Stromal cell of bone marrow (primary cell): ENCODE data around the gene OR6N1.

ENCODE experiments used
- DNase-seq: peaks from one replicate; pipeline ENCODE4 v3.0.0-alpha.2; 2012; ENCODE audit warnings: low read depth

The OR6N1 gene, protein sequence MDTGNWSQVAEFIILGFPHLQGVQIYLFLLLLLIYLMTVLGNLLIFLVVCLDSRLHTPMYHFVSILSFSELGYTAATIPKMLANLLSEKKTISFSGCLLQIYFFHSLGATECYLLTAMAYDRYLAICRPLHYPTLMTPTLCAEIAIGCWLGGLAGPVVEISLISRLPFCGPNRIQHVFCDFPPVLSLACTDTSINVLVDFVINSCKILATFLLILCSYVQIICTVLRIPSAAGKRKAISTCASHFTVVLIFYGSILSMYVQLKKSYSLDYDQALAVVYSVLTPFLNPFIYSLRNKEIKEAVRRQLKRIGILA

DNA sequence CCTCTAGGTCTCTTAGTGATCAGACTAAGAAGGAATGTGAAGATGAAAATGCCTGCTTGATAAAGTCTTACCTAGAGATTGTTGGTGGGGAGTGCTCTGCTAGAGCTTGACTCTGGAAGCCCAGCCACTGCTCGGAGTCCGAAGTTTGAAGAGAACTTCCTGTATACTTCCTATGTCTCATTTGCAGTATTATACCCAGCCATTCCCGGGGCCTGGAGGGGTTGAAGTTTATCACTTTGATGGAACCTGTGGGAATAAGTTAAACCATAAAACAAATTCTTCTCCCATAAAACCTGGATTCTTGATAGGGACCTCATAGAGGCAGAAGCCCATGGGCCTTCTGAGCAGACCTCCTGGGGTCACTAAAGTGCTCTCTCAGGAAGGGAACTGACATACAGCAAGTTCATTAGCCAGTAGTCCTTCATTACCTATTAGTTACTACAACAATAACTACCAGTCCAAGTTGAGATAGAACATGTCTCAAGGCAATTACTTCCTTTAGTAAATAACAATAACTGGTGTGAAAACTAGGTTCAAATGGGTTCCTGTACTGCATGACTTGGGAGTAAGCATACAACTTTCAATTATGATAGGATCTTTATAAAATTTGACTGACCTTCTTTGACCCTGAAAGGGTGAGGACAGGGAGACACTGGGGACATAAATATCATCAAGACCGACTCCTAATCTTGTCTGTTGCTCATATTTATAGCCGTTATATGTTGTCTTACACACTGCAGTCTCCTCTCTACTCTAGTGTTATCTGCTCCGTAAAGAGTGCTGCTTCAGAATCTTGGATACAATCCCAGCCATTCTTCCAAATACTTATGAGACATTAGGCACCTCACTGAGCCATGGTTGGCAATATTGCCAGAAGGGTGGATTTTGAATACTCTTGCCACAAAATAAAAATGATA lies at the start of gene OR6N1:
TSS of gene OR6N1 (minus strand) at position 246 of the 917 bp plus-strand sequence. CDS start 5,513 bp downstream, outside the sequence.
- DNase-seq: no peak

DNA sequence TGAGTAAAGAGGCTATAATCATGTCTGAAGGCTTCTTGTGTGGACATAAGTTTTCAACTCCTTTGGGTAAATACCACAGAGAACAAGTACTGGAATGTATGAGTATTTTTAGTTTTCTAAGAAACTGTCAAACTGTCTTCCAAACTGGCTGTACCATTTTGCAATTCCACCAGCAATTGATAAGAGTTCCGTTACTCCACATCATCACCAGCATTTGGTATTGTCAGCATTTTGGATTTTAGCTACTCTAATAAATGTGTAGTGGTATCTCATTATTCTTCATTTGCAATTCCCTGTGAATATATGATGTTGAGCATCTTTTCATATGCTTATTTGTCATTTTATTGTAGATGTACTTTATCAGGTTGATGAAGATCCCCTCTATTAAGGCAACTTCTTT lies 49.7 kb upstream of the OR6N1 start:
- no peak for DNase-seq

DNA sequence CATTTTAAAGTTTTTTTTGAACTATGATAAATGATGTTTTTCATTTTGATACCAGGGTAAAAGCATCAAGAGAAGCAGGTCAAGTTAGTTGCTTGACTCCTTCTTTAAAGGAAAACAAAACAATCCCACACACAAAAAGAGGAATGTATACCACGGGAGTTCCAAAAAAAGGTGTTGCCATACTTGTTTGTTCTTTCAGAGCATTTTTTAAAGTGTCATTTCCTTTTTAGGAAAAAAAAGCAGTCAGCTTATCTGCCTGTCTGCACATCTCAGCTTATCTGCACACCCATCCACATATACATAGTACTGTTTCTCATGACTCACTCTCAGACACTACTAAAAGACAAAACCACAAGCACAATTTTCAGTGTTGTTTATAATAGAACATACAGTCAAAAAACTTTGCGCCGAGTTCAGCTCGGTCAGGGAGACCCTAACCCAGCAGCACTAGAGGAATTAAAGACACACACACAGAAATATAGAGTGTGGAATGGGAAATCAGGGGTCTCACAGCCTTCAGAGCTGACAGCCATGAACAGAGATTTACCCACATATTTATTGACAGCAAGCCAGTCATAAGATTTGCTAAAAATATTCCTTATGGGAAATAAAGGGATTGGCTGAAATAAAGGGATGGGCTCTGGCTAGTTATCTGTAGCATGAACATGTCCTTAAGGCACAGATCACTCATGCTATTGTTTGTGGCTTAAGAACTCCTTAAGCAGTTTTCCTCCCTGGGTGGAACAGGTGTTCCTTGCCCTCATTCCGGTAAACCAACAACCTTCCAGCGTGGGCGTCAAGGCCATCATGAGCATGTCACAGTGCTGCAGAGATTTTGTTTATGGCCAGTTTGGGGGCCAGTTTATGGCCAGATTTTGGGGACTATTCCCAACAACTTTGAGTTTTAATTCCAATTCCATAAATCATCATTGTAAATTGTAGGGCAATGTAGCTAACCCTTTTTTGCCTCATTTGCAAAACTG lies 47.8 kb upstream of the OR6N1 start:
- DNase-seq: no peak

DNA sequence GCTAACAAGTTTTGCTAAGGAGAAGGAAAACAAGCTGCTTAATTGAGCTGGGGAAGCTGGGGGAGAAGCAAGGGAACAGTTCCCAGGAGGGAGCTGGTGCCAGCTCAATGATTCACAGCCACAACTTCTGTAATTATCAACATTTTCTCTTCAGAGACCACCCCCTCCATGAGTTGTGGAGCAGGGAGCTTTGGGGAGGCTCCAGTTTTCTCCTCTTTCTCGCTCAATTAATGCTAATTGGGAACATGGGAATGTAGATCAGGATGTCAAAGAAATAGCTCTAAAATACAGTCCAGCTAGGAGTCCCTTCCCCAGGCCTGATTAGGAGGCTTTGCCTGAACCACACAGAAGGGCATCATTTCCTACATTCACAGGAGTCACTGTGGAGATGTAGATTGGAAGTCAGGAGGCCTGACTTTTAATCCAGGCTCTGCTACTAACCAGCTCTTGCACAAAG lies 47.0 kb upstream of the OR6N1 start:
- no peak for DNase-seq

DNA sequence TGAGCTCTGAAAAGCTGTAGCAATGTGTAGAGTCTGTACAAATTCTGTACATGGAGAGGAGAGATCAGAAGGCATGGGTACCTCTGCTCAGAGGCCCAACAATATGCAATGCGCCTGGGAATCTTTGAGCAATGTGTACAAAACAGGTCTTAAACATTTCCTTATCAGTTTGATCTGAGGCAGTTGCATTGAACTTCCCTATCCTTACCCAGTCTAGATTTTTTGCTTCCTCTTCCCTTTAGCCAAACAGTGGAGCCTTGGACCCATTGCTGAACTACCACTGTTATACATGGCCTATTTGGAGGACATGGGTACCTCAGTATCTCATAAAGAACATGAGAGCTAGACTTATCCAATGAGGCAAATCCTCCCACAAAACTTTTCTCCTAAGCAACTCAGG lies 46.6 kb upstream of the OR6N1 start:
- DNase-seq: no peak

DNA sequence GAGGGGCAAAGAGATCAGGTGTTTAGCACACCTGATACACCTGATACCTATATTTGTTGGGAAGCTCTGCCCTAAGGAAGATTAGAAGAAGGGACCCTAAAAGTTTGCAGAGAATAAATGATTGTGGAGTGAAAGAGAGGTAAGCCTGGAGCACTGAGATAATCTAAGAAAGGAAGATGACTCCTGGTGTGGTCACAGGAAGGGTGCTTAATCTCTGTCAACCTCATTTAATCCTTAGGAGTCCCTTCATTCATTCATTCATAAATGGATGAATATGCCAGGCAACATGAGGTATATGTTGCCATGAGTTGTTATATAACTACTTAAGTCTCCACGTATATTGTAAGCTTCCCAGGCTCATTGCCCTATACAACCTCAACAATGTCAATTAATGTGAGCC lies 43.0 kb upstream of the OR6N1 start:
- DNase-seq: no peak

DNA sequence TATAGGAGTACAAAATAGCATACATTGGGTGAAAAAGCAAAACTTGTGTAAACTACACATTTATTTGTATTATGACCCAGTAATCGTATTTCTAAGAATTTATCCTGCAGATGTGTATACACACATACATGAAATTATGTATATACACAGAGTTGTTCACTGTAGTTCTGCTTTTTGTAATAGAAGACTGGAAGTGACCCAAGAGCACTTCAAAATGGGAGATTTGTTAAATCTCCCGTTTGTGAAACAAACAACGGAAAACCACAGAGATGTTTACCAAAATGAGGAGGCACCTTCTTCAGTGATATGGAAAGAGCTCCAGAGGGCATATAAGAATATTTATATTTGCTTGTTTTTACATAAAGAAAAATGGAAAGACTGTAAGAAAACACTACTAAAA lies 41.2 kb upstream of the OR6N1 start:
- DNase-seq: no peak

DNA sequence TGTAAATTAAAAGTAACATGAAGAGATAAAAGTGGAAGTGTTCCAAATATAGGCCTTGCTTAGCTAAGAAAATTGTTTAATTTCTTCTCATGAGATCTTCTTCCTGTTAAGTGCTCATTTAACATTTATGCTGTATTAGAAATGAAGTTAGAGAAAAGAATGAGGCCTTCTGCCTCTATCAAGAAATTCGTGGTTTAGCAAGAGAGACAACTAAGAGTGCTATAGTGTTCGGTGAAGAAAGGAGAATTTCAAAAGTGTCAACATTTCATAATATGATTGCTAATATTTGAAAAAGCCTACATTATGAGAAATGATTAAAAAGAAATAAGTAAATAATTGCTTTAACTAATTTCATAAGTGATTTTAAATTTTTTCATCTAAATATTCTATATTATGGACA lies 40.3 kb upstream of the OR6N1 start:
- DNase-seq: no peak

DNA sequence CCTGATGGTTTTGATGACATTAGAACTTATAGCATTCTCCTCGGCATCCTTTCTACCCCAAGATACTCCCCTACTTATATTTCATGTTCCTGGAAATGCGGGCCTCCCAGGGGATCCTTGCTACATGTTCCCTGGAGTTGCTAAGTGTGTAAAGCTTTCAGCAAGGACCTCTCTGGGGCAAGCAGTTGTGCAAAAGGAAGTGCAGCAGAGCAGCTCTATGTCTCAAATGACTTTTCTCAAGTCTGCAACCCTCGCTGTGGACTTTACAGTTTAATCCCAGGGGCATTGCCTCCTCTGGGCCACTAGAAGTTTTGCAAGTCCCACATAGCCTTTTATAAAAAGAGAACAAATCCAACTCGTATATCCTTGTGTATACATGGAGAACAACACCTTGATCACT lies 38.3 kb upstream of the OR6N1 start:
- DNase-seq: no peak

DNA sequence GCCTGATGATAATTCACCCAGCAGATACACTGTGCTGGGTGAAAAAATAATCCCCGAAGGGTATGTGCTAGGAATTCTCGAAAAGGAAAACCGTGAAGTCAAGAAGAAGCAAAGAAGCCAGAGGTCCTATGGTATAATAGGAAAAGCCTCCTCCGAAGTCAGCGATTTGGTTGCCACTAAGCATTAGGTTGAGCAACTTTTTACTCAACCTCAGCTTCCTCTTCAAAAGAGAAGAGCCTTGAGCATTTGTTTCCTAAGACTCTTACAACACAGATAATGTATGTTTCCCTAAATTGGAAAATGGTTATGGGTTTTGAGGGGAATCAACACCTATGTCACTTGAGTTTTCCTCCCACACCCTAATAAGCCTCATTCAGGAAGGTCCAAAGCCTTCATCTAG lies 37.9 kb upstream of the OR6N1 start:
- DNase-seq: no peak

DNA sequence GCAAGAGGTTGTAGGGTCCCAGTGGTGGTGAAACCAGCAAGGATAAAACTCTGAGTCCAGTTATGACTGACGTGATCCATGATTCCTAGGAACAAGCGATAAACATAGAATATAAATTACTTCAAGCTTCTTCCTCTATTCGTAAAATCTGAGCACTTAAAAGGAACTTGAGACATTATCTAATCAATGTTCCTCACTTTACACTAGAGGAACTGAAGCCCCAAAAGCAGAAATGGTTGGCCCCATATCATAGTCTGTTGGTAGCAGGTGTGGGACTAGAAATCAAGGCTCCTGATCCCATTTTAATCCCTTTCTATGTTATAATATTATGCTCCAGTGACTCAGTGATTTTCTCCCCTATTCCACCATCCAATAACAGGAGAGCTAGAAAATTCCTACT lies 37.3 kb upstream of the OR6N1 start:
- DNase-seq: no peak

DNA sequence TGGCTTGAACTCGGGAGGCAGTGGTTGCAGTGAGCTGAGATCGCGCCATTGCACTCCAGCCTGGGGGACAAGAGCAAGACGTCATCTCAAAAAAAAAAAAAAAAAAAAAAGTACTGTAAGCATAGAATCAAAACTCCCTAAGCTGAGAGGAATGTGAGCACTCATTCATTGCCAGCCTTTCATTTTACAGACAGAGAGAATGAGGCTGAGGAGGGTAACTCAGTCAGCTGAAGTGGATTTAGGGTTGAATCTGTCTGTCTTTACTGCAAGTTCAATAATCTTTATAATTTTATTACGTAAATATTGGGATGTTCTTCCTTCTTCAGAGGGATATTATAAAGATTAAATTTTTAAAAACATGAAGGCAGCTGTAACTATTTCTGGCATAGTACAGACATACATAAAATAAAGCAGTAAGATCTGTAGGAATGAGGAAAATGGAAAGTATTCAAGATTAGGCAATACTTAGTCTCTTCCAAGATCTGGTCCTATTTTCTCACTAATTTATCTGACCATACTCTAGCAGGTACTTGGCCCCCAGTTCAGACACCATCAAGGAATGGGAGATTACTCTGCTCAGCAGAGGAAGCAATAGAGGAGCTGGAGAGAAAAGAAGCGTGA lies 35.0 kb upstream of the OR6N1 start:
- no peak for DNase-seq

DNA sequence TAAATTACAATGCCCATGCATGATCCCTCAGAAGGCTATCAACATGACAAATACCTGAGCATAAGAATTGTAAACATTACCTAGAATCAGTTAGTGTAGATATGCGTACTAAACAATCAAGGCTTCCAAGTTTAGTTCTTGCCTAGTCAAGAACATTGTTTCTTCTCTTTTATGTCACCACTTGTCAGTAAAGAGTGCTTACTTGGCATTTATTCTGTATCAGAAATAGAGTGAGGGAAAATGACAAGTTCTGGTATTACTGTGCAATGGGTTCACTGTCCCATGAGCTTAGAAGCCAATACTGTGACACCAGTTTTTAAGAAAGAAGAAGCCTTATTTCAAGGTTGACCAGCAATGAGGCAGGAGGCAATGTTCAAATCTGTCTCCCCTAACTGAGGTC lies 31.7 kb upstream of the OR6N1 start:
- DNase-seq: no peak

DNA sequence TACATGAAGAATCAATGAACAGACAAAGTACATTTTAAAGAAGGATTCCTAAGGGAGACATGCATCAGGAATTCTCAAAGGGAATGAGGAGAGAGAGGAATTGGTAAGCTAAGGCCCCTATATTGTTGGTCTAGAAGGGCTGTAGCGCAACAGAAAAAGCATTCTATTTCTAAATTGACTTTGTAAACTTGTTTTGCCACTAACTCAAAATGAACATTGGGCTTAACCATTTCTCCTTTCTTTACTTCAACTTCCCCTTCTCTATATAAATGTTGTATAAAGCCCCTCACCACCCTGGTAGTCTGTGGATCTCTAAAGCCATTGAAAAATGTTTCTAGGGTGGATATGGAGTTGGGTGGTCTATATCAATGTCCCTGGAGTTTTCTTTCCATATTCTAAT lies 29.4 kb upstream of the OR6N1 start:
- no peak for DNase-seq

DNA sequence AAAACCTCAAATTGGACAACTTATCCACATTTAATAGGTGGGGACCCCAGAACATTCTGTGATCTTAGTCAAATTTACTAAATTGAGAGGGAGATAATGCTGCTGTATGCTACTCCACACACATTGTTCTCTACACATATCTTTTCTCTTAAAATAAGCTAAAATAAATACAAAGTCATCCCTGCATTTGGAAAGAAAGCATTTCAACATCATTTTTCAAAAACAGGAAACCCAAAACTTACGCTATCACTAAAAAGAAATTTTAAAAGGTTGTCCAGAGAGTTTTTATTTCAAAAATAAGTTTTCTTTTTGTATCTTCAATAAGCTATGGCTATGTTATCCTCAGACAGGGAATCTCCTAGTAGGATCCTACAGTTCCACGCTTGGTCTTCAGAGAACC lies 28.5 kb upstream of the OR6N1 start:
- no peak for DNase-seq

DNA sequence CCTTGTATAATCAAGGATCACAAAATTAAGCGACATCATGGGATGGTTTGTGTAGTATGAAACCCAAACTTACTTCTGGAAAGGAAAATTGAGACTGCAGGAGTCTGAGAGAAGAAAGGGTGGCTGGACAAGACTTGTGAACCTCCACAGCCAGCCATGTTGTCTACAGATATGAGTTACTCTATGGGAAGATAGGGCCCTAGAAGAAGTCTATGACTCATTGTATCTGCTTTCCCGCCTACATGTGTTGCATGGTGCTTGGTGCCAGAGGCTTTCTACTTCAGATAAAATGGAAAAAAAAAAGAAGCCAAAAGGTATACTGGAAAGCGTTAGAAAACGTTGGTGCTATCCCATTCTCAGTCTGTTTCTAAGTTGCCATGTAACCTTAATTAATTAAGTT lies 27.7 kb upstream of the OR6N1 start:
- no peak for DNase-seq

DNA sequence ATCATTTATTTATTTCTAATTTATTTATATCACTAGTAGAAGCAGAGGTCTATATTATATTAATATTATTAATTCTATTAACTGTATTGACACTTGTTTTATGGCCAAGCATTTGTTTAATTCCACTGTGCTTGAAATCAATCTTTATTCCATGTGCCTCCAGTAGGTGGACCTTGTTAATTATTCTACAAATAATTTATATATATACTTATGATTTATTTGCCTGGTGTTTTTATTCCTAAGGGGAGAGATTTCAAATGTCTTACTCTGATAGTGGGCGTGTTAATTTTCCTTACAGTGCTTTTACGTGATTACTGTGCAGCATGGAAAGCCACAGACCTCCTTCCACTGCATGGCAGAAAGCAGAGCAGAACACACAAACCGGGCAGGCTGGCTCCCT lies 26.5 kb upstream of the OR6N1 start:
- DNase-seq: no peak

DNA sequence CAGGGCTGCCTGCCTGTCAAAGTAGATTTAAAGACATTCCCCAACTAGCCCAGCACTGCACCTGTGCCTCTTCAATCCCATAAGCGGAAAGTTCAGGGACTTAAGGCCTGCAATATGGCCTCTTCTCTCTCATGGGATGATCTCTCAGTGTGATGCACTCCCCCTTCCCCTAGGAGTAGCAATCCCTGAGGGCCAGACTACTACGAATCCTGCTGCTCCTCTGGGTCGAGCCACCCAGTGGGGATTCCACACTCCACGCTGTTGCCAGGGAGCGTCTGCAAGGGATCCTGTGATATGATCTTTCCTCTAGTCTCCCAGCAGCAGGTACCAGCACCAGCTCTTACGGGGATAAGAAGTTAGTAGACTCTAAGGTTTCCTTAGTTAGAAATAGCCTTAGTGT lies 22.3 kb upstream of the OR6N1 start:
- no peak for DNase-seq

DNA sequence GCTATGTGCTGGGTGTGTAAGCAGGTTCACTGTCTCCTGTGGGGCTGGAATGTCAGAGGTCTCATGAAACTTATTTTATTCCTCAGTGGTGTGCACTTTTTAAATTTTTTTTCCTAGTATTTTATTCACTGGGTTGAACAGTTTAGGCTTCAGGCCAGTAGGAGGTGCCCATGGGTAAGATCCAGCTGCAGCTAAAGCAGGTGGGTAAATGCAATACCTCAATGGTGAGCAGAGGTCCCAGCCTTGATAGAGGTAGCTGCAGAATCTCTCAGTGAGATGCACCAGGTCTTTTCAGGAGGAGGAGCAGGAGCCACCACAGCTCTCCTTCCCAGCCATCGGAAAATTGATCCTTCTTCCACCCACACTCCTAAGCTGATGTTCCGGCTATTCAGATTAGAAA lies 21.6 kb upstream of the OR6N1 start:
- DNase-seq: no peak

DNA sequence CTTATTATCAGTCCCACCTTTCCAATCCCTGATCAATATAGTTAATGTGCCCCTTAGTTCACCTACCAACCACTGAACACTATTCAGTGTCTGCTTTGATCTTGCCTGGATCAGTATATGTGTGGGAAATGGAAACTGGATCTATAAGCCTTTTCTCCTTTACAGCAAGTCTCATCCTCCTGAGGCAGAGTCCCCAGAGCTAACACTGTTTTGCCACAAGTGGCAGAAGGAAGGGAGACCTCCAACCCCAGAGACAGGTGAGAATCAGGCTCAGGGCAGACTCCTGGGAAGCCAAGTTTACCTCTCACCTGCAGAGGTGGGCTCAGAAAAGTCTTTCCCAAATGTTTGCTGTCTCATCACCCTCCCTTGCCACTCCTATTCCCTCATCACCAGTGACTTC lies 9.1 kb upstream of the OR6N1 start, which contains the start of gene OR6N2:
TSS of gene OR6N2 (minus strand) at position 101 of the 400 bp plus-strand sequence. CDS start 3,569 bp downstream, outside the sequence.
- DNase-seq: no peak

DNA sequence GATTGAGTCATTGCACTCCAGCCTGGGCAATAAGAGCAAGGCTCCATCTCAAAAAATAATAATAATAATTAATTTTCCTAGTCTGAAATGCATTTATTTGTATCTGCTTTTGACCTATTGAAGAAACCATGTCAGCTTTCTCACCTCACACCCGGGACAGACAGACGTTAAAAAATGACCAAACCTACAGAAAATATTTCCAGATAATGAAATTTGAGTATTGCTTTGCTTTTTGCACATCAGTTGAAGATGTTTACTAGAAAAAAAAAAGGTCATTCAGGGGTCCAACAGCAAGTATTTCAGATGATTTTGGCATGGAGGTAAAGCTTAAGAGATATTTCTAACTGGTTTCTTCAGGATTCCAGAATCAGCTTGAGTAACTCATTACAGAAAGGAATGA lies 17.6 kb downstream of the OR6N1 start, which contains the start of gene OR6K6:
TSS of gene OR6K6 (plus strand) at position 301 of the 400 bp plus-strand sequence. CDS start 168 bp downstream, outside the sequence.
- no peak for DNase-seq
